BE2C (cell line): ENCODE results near the gene FAM110D.

Source experiments
- DNase-seq: peaks from one replicate; pipeline ENCODE4 v3.0.0-alpha.2; 2020
- H3K27me3 ChIP-seq: fragments of 250-450 bp; sonication (Bioruptor Pico); 2 replicates; pipeline ENCODE4 v1.5.1; 2020; ENCODE audit warnings: mild to moderate bottlenecking
- H3K36me3 ChIP-seq: fragments of 250-450 bp; sonication (Bioruptor Pico); 2 replicates; pipeline ENCODE4 v1.5.1; 2020; ENCODE audit warnings: mild to moderate bottlenecking
- H3K4me1 ChIP-seq: fragments of 250-450 bp; sonication (Bioruptor Pico); 2 replicates; pipeline ENCODE4 v1.5.1; 2020
- H3K4me3 ChIP-seq: 2 replicates; pipeline ENCODE4 v1.5.1; 2011; ENCODE audit warnings: low read depth, low read length
- H3K9me3 ChIP-seq: fragments of 250-450 bp; sonication (Bioruptor Pico); 2 replicates; pipeline ENCODE4 v1.5.1; 2020
- CTCF ChIP-seq: IDR thresholded peaks from 2 replicates; pipeline ENCODE4 v1.5.1; 2012; ENCODE audit warnings: mild to moderate bottlenecking, low read depth, low read length

The FAM110D gene

GRCh38 chr1:26189751-26190275 is 30.9 kb downstream of the FAM110D start:
- no peak overlapping the region for H3K4me3 ChIP-seq
- H3K27me3 ChIP-seq: no peaks in the 10 kb centered on the region
- H3K36me3 ChIP-seq: no peaks in the 10 kb centered on the region
- no peaks in the 10 kb centered on the region for H3K4me1 ChIP-seq
- 0 out of 2 replicates have a peak, but pooled peaks have one; percentile 14 for TF ChIP-seq CTCF
- no peak for DNase-seq
- no peaks in the 10 kb centered on the region for H3K9me3 ChIP-seq

GRCh38 chr1:26190373-26190987 is 31.6 kb downstream of the FAM110D start, which contains the start of gene CATSPER4:
CATSPER4 (plus strand) TSS chr1:26190602; CDS start chr1:26190628, 26 bp downstream.
- H3K9me3 ChIP-seq: no peaks in the 10 kb centered on the region
- peak; percentile 28 for DNase-seq
- TF ChIP-seq CTCF: peak; percentile 44
- no peaks in the 10 kb centered on the region for H3K4me1 ChIP-seq
- H3K36me3 ChIP-seq: no peaks in the 10 kb centered on the region
- no peaks in the 10 kb centered on the region for H3K27me3 ChIP-seq
- no peak within 1 kb of the TSS for H3K4me3 ChIP-seq

GRCh38 chr1:26191739-26192138 is 32.9 kb downstream of the FAM110D start:
- no peak for TF ChIP-seq CTCF

GRCh38 chr1:26195805-26196204 is 36.9 kb downstream of the FAM110D start:
- TF ChIP-seq CTCF: no peak
- DNase-seq: no peak
- Histone ChIP-seq H3K4me1 (no peaks in the 10 kb centered on the region), H3K9me3 (no peaks in the 10 kb centered on the region), H3K27me3 (no peaks in the 10 kb centered on the region), H3K36me3 (no peaks in the 10 kb centered on the region), H3K4me3 (no peak overlapping the region)

More at GRCh38 chr1:26191739-26192138, 32.9 kb downstream of the FAM110D start:
- no peaks in the 10 kb centered on the region for H3K27me3 ChIP-seq
- no peak overlapping the region for H3K4me3 ChIP-seq
- DNase-seq: no peak
- H3K4me1 ChIP-seq: no peaks in the 10 kb centered on the region
- no peaks in the 10 kb centered on the region for H3K9me3 ChIP-seq
- H3K36me3 ChIP-seq: no peaks in the 10 kb centered on the region

GRCh38 chr1:26197301-26197700 is 38.4 kb downstream of the FAM110D start:
- no peak for TF ChIP-seq CTCF
- Histone ChIP-seq H3K4me3 (no peak overlapping the region), H3K4me1 (no peaks in the 10 kb centered on the region), H3K27me3 (no peaks in the 10 kb centered on the region), H3K36me3 (no peaks in the 10 kb centered on the region), H3K9me3 (no peaks in the 10 kb centered on the region)
- DNase-seq: no peak

- DNase-seq: no peak
- Histone ChIP-seq H3K4me1 (no peaks in the 10 kb centered on the region), H3K9me3 (no peaks in the 10 kb centered on the region), H3K36me3 (no peaks in the 10 kb centered on the region), H3K4me3 (no peak overlapping the region), H3K27me3 (no peaks in the 10 kb centered on the region)
- no peak for TF ChIP-seq CTCF
Measured at GRCh38 chr1:26197813-26198212, 38.9 kb downstream of the FAM110D start.
